Fibroblast of the conjunctiva (primary cell): ENCODE measurements around the gene THADA.
A peak's percentile ranks its signal among the peaks of the same experiment; 100 is the strongest.

Source experiments
- DNase-seq: peaks from one replicate; pipeline ENCODE4 v3.0.0-alpha.2; 2010; ENCODE audit warnings: low read depth

Gene THADA

GRCh38 chr2:43509886-43510285 is 86.0 kb downstream of the THADA start:
- no peak for DNase-seq

GRCh38 chr2:43508209-43508608 is 87.6 kb downstream of the THADA start:
- no peak for DNase-seq

GRCh38 chr2:43507137-43507536 is 88.7 kb downstream of the THADA start:
- DNase-seq, result no peak

GRCh38 chr2:43495727-43496126 is 100.1 kb downstream of the THADA start:
- no peak for DNase-seq

- no peak for DNase-seq
These were observed 101.9 kb downstream of the THADA start for GRCh38 chr2:43493954-43494353.

- DNase-seq, result no peak
These were observed 104.7 kb downstream of the THADA start for GRCh38 chr2:43491065-43491639.

- DNase-seq, result no peak
These were observed 105.5 kb downstream of the THADA start for GRCh38 chr2:43490252-43490786.

GRCh38 chr2:43488737-43489136 is 107.1 kb downstream of the THADA start:
- no peak for DNase-seq

GRCh38 chr2:43486603-43487002 is 109.2 kb downstream of the THADA start:
- peak; percentile 26 for DNase-seq

GRCh38 chr2:43484323-43484930 is 111.4 kb downstream of the THADA start:
- peak; percentile 83 for DNase-seq

GRCh38 chr2:43482961-43483360 is 112.9 kb downstream of the THADA start:
- no peak for DNase-seq

GRCh38 chr2:43481927-43482542 is 113.8 kb downstream of the THADA start:
- DNase-seq, result no peak

GRCh38 chr2:43480874-43481273 is 115.0 kb downstream of the THADA start:
- no peak for DNase-seq

GRCh38 chr2:43478412-43479086 is 117.3 kb downstream of the THADA start:
- no peak for DNase-seq

GRCh38 chr2:43475922-43476321 is 119.9 kb downstream of the THADA start:
- DNase-seq, result no peak

- no peak for DNase-seq
These were observed 120.5 kb downstream of the THADA start for GRCh38 chr2:43475137-43475846.

- no peak for DNase-seq
These were observed 121.6 kb downstream of the THADA start for GRCh38 chr2:43474273-43474672.

GRCh38 chr2:43473767-43474166 is 122.1 kb downstream of the THADA start:
- DNase-seq, result no peak

- no peak for DNase-seq
These were observed 123.2 kb downstream of the THADA start for GRCh38 chr2:43472527-43473194.

- DNase-seq, result no peak
These were observed 126.1 kb downstream of the THADA start for GRCh38 chr2:43469713-43470112.

GRCh38 chr2:43469094-43469493 is 126.7 kb downstream of the THADA start:
- DNase-seq, result no peak

GRCh38 chr2:43467891-43468290 is 127.9 kb downstream of the THADA start:
- no peak for DNase-seq
